MM.1S (cell line): Measurements from ENCODE around the gene DUSP12.
A peak's percentile ranks its signal among the peaks of the same experiment; 100 is the strongest.

Experiments
- DNase-seq: peaks from one replicate; pipeline ENCODE4 v3.0.0-alpha.2; 2015
- H2AFZ ChIP-seq: fragments of 300-600 bp; sonication (generic); 2 replicates; pipeline ENCODE4 v1.6.0; 2016; ENCODE audit warnings: antibody characterized with exemption, low read length
- H3F3A ChIP-seq: fragments of 300-600 bp; sonication (generic); 2 replicates; pipeline ENCODE4 v1.6.1; 2016; ENCODE audit warnings: mild to moderate bottlenecking, antibody characterized with exemption, low read length, moderate library complexity, mixed read lengths; ENCODE audit not compliant: insufficient read depth
- H3K27ac ChIP-seq: fragments of 300-600 bp; sonication (generic); 2 replicates; pipeline ENCODE4 v1.5.1; 2016; ENCODE audit warnings: mild to moderate bottlenecking, low read length
- H3K27me3 ChIP-seq: fragments of 300-600 bp; sonication (generic); replicated peaks from 2 replicates; pipeline ENCODE4 v1.6.0; 2016; ENCODE audit warnings: low read length; ENCODE audit not compliant: insufficient read depth
- H3K36me3 ChIP-seq: fragments of 300-600 bp; sonication (generic); replicated peaks from 2 replicates; pipeline ENCODE4 v1.6.1; 2016; ENCODE audit warnings: mild to moderate bottlenecking, low read length, mixed read lengths; ENCODE audit not compliant: insufficient read depth
- H3K4me1 ChIP-seq: fragments of 300-600 bp; sonication (generic); 2 replicates; pipeline ENCODE4 v1.6.1; 2016; ENCODE audit warnings: low read length, mixed read lengths
- H3K4me2 ChIP-seq: fragments of 300-600 bp; sonication (generic); 2 replicates; pipeline ENCODE4 v1.6.0; 2016; ENCODE audit warnings: low read depth, low read length
- H3K4me3 ChIP-seq: fragments of 300-600 bp; sonication (generic); 2 replicates; pipeline ENCODE4 v1.5.1; 2016; ENCODE audit warnings: low read length, mixed read lengths
- H3K79me2 ChIP-seq: fragments of 300-600 bp; sonication (generic); 2 replicates; pipeline ENCODE4 v1.6.1; 2016; ENCODE audit warnings: mixed run types, low read length, mixed read lengths
- H3K9ac ChIP-seq: fragments of 300-600 bp; sonication (generic); 2 replicates; pipeline ENCODE4 v1.6.1; 2016; ENCODE audit warnings: low read length, mixed read lengths
- H3K9me2 ChIP-seq: fragments of 300-600 bp; sonication (generic); replicated peaks from 2 replicates; pipeline ENCODE4 v1.6.1; 2016; ENCODE audit warnings: mild to moderate bottlenecking, low read length, mixed read lengths; ENCODE audit not compliant: insufficient read depth
- H3K9me3 ChIP-seq: fragments of 300-600 bp; sonication (generic); replicated peaks from 2 replicates; pipeline ENCODE4 v1.6.1; 2016; ENCODE audit warnings: mild to moderate bottlenecking, low read length, mixed read lengths; ENCODE audit not compliant: insufficient read depth
- H4K20me1 ChIP-seq: fragments of 300-600 bp; sonication (generic); 2 replicates; pipeline ENCODE4 v1.6.1; 2016; ENCODE audit warnings: mild to moderate bottlenecking, low read length, moderate library complexity, mixed read lengths; ENCODE audit not compliant: insufficient read depth
- EZH2 ChIP-seq: fragments of 300-600 bp; sonication (generic); optimal IDR thresholded peaks from 2 replicates; pipeline ENCODE3; 2017; ENCODE audit warnings: low read depth, mild to moderate bottlenecking, antibody characterized with exemption, low read length, mixed read lengths
- EZH2phosphoT487 ChIP-seq: fragments of 300-600 bp; sonication (generic); IDR thresholded peaks from 2 replicates; pipeline ENCODE4 v1.6.1; 2018; ENCODE audit warnings: antibody characterized with exemption, low read length
- TF ChIP-seq, protein P1 (sequence below): fragments of 300-600 bp; sonication (generic); IDR thresholded peaks from 2 replicates; pipeline ENCODE4 v1.5.1; 2016; ENCODE audit warnings: antibody characterized with exemption, low read length, mixed read lengths

The DUSP12 gene

DNA sequence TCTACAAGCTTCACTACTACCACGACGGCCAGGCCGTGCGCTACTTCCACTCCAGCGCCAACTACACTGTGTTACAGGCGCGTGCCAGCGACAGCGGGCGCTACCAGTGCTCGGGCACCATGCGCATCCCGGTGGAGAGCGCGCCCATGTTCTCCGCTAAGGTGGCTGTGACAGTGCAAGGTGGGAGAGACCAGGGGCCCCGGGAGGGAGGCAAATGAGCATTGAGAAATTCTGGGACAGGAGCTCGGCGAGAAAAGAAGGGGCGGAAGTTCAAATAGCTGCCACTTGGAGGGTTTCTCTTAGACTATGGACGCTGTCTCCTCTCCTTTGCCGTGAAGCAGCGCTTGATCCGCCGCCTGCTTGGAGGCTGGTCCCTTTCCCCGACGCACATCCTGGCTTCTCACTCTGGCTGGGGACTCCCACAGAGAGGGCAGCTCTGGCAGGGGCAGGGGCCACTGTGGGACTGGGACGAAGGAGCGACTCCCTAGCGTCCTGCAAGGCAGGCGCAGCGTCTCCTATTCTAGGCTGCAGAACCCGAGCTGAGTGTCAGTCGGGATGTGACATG is 23.6 kb upstream of the DUSP12 start:
- H3K27ac ChIP-seq = no peak overlapping the region; the same call in 1 of the 2 replicates
- H3K36me3 ChIP-seq = no peaks in the 10 kb centered on the region
- H3K27me3 ChIP-seq = peaks cover 6% of the 10 kb centered on the region; the same call in 1 of the 2 replicates
- peak overlapping the region; percentile 89 for H3K4me3 ChIP-seq
- H3K79me2 ChIP-seq = no peaks in the 10 kb centered on the region
- no peak for TF ChIP-seq EZH2phosphoT487
- TF ChIP-seq, protein P1, sequence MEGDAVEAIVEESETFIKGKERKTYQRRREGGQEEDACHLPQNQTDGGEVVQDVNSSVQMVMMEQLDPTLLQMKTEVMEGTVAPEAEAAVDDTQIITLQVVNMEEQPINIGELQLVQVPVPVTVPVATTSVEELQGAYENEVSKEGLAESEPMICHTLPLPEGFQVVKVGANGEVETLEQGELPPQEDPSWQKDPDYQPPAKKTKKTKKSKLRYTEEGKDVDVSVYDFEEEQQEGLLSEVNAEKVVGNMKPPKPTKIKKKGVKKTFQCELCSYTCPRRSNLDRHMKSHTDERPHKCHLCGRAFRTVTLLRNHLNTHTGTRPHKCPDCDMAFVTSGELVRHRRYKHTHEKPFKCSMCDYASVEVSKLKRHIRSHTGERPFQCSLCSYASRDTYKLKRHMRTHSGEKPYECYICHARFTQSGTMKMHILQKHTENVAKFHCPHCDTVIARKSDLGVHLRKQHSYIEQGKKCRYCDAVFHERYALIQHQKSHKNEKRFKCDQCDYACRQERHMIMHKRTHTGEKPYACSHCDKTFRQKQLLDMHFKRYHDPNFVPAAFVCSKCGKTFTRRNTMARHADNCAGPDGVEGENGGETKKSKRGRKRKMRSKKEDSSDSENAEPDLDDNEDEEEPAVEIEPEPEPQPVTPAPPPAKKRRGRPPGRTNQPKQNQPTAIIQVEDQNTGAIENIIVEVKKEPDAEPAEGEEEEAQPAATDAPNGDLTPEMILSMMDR = peak; percentile 21
- no peak for TF ChIP-seq EZH2
- DNase-seq = peak; percentile 42
- no peaks in the 10 kb centered on the region for H3K9me3 ChIP-seq
- no peaks in the 10 kb centered on the region for H3K9me2 ChIP-seq
- H3K9ac ChIP-seq = peak overlapping the region; percentile 57; the same call in 1 of the 2 replicates
- peak overlapping the region; percentile 100 for H3K4me2 ChIP-seq
- peaks cover 17% of the 10 kb centered on the region for H3F3A ChIP-seq
- H3K4me1 ChIP-seq = peaks cover 9% of the 10 kb centered on the region; the same call in 1 of the 2 replicates
- peak overlapping the region; percentile 90 for H2AFZ ChIP-seq
- no peaks in the 10 kb centered on the region for H4K20me1 ChIP-seq

DNA sequence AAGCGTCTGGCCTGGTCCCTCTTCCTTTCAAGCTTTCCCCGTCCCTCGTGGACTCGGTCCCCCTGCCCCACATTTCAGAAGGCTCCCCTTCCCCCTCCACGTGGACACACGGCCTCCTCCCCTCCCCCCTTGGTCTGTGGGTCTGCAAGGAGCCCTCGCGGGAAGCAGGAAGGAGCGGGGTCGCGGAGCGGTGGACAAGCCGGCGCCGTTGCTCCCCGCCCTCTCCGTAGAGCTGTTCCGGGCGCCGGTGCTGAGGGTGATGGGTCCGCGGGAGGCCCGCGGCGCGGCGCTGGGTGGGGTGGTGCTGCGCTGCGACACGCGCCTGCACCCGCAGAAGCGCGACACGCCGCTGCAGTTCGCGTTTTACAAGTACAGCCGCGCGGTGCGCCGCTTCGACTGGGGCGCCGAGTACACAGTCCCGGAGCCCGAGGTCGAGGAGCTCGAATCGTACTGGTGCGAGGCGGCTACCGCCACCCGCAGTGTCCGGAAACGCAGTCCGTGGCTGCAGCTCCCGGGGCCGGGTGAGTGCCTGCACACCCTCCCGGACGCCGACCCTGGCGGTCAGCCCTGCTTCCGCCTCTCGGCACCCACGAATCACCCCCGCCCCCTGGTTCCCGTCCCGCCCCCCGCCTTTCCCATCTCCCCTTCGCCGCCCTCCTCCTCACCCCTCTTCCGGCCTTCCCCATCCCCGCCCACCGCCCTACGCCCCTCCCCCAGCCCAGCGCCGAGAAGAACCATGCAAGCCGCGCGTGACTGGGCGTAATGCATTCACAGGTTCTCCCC is 22.9 kb upstream of the DUSP12 start:
- Histone ChIP-seq H3K27ac (no peak overlapping the region; the same call in 1 of the 2 replicates), H3K9me3 (no peaks in the 10 kb centered on the region), H3K4me3 (peak overlapping the region; percentile 89), H3K27me3 (peaks cover 6% of the 10 kb centered on the region; the same call in 1 of the 2 replicates), H3F3A (peaks cover 17% of the 10 kb centered on the region), H3K9ac (peak overlapping the region; percentile 57), H3K79me2 (no peaks in the 10 kb centered on the region), H3K4me1 (peaks cover 9% of the 10 kb centered on the region; the same call in 1 of the 2 replicates), H3K36me3 (no peaks in the 10 kb centered on the region), H4K20me1 (no peaks in the 10 kb centered on the region), H3K4me2 (peak overlapping the region; percentile 100), H3K9me2 (no peaks in the 10 kb centered on the region), H2AFZ (peak overlapping the region; percentile 90)
- TF ChIP-seq, protein P1 = no peak
- TF ChIP-seq EZH2 = no peak
- no peak for TF ChIP-seq EZH2phosphoT487
- peak; percentile 77 for DNase-seq

DNA sequence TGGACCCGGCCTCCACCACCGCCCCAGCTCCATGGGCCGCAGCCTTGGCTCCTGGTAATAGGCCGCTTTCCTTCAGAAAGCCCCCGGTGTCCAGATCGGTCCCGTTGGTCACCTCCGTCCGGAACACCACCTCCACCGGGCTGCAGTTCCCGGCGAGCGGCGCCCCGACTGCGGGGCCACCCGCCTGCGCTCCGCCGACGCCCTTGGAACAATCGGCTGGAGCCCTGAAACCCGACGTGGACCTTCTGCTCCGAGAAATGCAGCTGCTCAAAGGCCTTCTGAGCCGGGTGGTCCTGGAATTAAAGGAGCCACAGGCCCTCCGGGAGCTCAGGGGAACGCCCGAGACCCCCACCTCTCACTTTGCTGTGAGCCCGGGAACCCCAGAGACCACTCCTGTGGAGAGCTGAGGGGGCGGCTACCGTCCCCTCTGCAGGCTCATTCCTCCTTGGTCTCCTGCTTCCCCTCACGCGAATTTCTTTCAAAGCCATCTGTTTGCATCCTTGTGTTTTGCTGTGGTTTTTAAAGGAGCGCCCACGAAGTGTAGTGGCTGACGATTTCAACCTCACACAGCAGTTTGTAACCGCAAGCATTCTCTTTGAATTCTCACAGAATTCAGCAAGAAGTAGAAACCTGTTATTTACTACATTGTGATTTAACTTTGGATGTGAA is 22.2 kb upstream of the DUSP12 start:
- Histone ChIP-seq H3K27me3 (peaks cover 6% of the 10 kb centered on the region; the same call in 1 of the 2 replicates), H3K9me2 (no peaks in the 10 kb centered on the region), H3K4me3 (peak overlapping the region; percentile 89), H4K20me1 (no peaks in the 10 kb centered on the region), H2AFZ (peak overlapping the region; percentile 84), H3K79me2 (no peaks in the 10 kb centered on the region), H3K9me3 (no peaks in the 10 kb centered on the region), H3F3A (peaks cover 17% of the 10 kb centered on the region), H3K4me1 (peaks cover 9% of the 10 kb centered on the region; the same call in 1 of the 2 replicates), H3K9ac (peak overlapping the region; percentile 41; the same call in 1 of the 2 replicates), H3K36me3 (no peaks in the 10 kb centered on the region), H3K27ac (peak overlapping the region; percentile 3; the same call in 1 of the 2 replicates), H3K4me2 (peak overlapping the region; percentile 86)
- DNase-seq = peak; percentile 45
- no peak for TF ChIP-seq EZH2phosphoT487
- TF ChIP-seq, protein P1 = no peak
- no peak for TF ChIP-seq EZH2
